ENCODE data around the gene TMEM115.

Gene TMEM115

DNA sequence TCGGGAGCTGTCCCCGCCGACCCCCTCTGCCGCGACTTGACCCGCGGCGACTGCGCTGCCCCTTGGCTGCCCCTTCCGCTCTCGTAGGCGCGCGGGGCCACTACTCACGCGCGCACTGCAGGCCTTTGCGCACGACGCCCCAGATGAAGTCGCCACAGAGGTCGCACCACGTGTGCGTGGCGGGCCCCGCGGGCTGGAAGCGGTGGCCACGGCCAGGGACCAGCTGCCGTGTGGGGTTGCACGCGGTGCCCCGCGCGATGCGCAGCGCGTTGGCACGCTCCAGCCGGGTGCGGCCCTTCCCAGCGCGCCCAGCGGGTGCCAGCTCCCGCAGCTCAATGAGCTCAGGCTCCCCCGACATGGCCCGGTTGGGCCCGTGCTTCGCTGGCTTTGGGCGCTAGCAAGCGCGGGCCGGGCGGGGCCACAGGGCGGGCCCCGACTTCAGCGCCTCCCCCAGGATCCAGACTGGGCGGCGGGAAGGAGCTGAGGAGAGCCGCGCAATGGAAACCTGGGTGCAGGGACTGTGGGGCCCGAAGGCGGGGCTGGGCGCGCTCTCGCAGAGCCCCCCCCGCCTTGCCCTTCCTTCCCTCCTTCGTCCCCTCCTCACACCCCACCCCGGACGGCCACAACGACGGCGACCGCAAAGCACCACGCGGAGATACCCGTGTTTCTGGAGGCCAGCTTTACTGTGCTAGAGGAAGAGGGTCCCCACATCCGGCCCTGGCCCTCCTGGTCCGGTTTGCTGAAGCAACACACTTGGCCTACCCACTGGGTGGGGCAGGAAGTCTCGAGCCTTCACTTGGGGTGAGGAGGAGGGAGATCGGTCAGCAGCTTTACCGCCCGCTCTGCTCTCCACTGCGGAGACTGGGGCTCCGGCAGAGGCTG is 18.6 kb downstream of the TMEM115 start, which contains the start of gene RASSF1:
TSS of gene RASSF1 (minus strand) at position 389 of the 882 bp plus-strand sequence. CDS start at position 358, 31 bp downstream.
- H3K4me3 ChIP-seq (ENCODE audit: low read depth, low read length), result no peak within 1 kb of the TSS
- TF ChIP-seq, protein P1, sequence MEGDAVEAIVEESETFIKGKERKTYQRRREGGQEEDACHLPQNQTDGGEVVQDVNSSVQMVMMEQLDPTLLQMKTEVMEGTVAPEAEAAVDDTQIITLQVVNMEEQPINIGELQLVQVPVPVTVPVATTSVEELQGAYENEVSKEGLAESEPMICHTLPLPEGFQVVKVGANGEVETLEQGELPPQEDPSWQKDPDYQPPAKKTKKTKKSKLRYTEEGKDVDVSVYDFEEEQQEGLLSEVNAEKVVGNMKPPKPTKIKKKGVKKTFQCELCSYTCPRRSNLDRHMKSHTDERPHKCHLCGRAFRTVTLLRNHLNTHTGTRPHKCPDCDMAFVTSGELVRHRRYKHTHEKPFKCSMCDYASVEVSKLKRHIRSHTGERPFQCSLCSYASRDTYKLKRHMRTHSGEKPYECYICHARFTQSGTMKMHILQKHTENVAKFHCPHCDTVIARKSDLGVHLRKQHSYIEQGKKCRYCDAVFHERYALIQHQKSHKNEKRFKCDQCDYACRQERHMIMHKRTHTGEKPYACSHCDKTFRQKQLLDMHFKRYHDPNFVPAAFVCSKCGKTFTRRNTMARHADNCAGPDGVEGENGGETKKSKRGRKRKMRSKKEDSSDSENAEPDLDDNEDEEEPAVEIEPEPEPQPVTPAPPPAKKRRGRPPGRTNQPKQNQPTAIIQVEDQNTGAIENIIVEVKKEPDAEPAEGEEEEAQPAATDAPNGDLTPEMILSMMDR (IDR thresholded peaks at IDR 0.05; ENCODE audit: control insufficient read depth, extremely low read depth, insufficient read depth), result no peak
- DNase-seq (ENCODE audit: low read depth), result no peak

DNA sequence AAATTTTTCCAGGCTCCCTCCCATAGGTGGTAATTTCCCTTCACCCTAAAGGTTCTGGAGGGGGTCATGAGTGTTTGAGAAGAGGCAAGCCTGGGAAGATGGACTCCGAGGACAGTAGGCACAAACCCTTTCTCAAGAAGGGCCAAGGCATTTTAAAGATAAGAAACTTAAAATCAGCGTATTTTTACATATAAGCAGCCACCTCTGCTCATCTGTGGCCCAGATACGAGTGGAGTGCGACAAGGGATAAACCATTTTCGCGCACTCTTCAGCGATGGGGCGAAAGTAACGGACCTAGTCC is 19.2 kb downstream of the TMEM115 start:
- no peak overlapping the region for H3K4me3 ChIP-seq (ENCODE audit: low read depth, low read length)
- no peak for DNase-seq (ENCODE audit: low read depth)
- TF ChIP-seq, protein P1 (IDR thresholded peaks at IDR 0.05; ENCODE audit: control insufficient read depth, extremely low read depth, insufficient read depth), result no peak

DNA sequence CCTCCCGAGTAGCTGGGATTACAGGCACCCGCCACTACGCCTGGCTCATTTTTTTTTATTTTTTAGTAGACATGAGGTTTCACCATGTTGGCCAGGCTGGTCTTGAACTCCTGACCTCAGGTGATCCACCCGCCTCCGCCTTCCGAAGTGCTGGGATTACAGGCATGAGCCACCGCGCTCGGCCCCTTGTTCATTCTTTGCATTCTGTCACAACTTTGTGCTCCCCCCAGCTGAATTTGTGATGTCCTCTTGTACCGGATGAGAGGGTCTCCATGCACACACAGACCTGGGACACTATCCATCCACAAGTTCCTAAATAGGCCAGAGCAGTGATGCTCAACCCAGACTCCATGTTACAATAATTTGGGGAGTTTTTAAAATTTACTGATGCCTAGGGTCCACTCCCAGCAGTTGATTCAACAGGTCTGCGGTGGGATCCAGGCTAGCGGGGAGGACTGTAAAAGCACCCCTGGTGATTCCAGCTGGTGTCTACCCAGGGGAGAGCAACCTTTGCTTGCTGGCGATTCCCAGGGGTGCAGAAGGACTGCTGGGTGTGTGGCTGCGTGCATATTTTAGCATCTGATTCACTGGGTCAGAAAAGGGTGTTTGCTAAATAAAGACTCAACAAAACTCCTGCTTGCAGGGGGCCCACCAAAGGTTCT is 19.7 kb downstream of the TMEM115 start:
- no peak for DNase-seq (ENCODE audit: low read depth)
- H3K4me3 ChIP-seq (ENCODE audit: low read depth, low read length), result no peak overlapping the region
- TF ChIP-seq, protein P1 (IDR thresholded peaks at IDR 0.05; ENCODE audit: control insufficient read depth, extremely low read depth, insufficient read depth), result no peak

DNA sequence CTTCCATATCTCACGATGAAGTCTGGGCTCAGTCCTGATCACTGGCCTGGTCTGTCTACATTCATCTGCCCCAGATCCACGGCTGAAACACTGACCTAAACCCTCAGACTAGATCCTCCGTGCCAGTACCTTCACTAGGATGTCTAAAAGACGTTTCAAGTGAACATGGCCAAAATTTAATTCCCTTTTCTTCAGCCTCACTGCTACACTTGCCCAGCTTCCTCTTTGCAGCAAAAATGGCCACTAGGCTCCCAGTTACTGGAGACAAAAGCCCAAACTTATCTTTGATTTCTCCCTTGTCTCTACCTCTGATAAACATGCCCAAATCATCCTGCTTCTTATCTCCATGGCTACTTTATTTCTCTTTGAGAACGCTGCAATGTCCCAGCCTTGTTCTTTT is 20.4 kb downstream of the TMEM115 start:
- no peak for DNase-seq (ENCODE audit: low read depth)
- H3K4me3 ChIP-seq (ENCODE audit: low read depth, low read length), result no peak overlapping the region

DNA sequence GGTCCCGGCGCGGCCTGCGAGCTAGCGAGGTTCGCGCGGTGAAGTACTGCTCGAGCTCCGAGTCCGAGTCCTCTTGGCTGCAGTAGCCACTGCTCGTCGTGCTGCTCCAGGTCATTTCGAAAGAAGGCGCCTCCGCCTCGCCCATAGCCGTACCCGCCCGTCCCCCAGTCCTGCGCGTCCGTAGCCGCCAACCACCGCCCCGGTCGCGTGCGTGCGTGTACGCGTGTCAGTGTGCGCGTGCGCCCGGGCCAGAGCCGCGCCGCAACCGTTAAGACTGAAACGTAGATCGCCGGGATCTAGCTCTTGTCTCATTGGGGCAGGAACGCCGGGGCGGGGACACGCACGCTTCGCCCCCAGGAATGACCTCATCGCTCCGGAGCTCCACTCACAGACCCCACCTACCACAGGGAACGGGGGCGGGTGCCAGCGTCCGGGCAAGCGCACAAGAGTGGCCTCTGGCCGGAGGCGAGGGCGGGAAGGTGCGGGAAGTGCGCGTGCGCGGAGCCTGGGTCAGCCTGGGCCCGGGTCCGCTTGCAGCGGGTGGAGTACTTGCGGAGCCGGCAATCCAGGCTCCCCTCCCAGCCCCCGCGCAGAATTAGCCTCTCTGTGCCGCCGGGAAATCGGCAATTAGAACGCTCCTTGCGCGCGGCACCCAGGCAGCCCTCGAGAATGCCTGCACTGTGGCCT is 22.0 kb downstream of the TMEM115 start:
- peak overlapping the region; percentile 89 for H3K4me3 ChIP-seq (ENCODE audit: low read depth, low read length)
- peak; percentile 99 for DNase-seq (ENCODE audit: low read depth)
- TF ChIP-seq, protein P1 (IDR thresholded peaks at IDR 0.05; ENCODE audit: control insufficient read depth, extremely low read depth, insufficient read depth), result no peak

More for the DNA sequence above, 20.4 kb downstream of the TMEM115 start:
- TF ChIP-seq, protein P1 (IDR thresholded peaks at IDR 0.05; ENCODE audit: control insufficient read depth, extremely low read depth, insufficient read depth), result no peak

DNA sequence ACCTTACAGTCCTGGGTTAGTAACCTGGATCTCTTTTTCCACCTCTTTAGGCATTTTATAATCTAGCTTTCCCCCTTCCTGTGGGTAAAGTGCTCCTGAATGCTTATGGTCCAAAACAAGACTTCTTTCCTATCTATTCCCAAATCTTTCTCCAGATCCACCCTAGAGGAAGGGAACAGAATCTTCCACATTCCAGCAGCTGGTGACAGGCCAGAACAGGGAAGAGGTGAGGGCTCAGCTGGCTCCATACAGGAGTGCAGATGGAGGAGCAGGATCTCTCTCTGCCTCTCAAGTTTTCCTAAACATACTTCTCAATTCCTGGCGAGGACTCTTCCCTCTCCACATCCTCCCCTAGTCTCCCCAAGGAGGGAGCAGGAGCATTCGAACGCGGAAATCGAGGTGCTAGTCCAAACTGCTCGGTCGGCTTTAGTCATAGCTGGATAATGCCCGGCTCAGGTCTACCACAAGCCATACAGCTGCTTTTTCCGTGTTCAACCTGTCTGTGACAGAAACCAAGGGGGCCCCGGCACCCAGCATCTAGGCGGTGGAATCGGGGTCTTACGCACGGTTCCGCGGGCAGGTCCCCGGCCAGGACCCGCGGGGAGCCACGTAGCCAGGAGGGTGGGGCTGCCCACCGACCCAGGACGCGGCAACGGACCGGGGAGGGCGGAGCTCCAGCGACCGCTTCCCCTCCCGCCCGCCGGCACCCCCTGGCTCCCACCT is 22.7 kb downstream of the TMEM115 start:
- peak overlapping the region; percentile 89 for H3K4me3 ChIP-seq (ENCODE audit: low read depth, low read length)
- TF ChIP-seq, protein P1 (IDR thresholded peaks at IDR 0.05; ENCODE audit: control insufficient read depth, extremely low read depth, insufficient read depth), result no peak
- DNase-seq (ENCODE audit: low read depth), result no peak
